HG03095 (cell line): Measurements from ENCODE around the gene ATP6AP1.
"Not testable (repeated sequence)": the region's sequence is repeated elsewhere in the genome, so short reads cannot be mapped to it uniquely, and the experiment has no call there.

ENCODE experiments used
- ATAC-seq: cut with Tn5 transposase; IDR thresholded peaks from one replicate; pipeline ENCODE4 v1.9.1; 2021; ENCODE audit warnings: moderate library complexity; ENCODE audit not compliant: unreplicated experiment

ATP6AP1 gene

DNA sequence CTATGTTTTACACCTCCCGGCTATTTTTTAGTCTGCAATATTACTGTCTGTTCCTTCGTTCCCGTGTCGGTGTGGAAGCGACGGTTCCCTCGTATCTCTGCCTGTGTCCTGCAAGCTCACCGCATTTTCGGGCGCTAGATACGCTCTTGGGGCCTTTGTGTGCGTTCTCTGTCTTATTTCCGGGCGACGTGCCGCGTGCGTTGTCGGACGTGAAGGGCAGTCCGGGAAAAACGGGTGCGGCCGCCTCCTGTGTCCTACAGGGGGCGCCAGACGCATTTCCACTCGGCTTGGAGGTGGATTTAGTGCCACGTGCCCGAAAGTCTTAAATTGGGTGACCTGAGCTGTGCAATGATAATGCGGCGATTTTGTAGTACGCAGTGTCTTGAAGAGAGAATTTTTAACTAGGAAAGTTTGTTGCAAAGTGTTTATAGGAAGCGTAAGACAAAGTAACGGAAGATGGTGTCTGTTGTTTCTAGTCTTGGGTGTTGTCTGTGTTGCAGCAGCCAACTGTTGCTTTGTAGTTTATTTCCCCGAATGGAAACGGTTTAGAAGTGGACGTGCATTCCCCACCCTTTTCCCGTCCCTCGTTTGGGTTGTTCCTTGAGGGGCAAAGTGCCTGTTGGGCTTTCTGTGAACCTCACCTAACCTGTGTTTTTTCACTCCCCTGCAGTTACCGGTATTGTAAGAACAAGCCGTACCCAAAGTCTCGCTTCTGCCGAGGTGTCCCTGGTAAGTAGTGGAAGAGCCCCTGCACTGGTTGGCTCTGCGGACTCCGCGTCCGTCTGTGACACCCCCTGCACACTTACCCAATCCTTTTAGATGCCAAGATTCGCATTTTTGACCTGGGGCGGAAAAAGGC is 29.6 kb upstream of the ATP6AP1 start:
- no peak for ATAC-seq

DNA sequence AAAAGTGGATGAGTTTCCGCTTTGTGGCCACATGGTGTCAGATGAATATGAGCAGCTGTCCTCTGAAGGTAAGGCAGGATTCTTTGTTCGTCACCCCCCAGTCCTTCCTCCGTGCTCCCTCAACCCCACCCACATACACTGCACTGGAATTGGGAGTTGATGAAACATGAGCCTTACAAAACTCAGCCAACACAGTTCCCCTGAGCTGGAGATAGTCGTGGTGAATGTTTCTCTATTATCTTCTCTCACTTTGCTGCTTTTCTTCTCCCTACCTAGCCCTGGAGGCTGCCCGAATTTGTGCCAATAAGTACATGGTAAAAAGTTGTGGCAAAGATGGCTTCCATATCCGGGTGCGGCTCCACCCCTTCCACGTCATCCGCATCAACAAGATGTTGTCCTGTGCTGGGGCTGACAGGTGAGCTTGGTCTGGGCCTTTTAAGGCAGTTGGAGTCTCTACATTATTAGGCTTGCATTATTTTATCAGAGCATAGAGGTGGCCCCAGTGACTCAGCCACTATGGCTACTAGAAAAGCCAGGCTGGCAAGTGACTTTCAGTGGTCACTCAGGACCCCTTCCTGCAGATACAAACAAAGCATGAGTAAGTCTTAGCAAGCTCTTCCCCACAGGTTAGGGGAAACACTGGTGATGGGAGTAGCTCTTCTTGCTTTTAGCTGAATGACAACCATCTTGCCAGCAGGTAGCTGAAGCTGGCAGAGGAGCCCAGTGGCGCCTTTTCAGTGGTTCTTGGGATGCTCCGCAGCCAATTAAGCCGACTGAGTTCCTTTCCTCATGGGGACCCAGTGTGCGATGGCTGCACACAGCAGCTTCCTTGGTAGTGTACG is 28.7 kb upstream of the ATP6AP1 start:
- ATAC-seq, result no peak

DNA sequence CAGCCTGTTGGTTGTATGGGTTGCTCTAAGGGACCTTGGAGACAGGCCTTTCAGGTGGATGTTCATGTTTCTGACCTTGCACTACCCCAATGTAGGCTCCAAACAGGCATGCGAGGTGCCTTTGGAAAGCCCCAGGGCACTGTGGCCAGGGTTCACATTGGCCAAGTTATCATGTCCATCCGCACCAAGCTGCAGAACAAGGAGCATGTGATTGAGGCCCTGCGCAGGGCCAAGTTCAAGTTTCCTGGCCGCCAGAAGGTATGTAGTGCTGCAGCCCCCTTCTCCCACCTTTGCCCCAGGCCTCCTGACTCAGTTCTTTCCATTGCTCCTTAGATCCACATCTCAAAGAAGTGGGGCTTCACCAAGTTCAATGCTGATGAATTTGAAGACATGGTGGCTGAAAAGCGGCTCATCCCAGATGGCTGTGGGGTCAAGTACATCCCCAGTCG is 28.1 kb upstream of the ATP6AP1 start:
- ATAC-seq, result not testable (repeated sequence)

DNA sequence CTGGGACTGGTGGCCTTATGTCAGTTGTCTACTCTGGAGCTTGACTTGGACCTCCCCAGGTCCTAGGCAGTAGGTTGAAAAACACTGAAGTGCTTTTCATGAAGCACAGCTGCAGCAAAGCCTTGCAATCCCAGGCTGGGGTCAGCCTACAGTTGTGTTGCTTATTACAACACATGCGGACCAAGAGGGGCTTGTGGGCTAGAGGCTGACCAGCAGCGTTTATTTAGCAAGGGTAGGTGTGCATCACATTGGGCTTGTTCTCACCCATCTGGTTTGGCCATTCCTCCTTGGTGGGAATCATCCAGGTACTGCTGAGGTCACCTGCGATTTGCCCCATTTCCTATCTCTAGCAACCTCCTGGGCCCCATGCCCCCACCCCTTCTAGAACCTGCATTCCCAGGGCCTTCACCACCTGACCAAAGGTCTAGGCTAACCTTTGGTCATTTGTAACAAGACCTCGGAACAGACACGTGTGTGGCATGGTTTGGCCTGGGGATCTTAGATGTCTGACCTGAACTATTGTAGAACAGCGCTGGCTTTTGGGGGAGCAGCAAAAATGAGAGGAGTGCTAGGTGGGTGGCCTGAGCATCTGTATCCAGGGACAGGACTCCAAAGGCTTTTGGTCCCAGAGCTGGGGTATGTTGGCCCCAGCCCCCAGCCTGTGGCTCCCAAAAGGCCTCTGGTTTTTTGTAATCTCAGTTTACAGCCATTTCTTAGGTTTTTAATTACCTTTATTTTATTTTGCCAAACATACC is 27.3 kb upstream of the ATP6AP1 start:
- ATAC-seq, result no peak

DNA sequence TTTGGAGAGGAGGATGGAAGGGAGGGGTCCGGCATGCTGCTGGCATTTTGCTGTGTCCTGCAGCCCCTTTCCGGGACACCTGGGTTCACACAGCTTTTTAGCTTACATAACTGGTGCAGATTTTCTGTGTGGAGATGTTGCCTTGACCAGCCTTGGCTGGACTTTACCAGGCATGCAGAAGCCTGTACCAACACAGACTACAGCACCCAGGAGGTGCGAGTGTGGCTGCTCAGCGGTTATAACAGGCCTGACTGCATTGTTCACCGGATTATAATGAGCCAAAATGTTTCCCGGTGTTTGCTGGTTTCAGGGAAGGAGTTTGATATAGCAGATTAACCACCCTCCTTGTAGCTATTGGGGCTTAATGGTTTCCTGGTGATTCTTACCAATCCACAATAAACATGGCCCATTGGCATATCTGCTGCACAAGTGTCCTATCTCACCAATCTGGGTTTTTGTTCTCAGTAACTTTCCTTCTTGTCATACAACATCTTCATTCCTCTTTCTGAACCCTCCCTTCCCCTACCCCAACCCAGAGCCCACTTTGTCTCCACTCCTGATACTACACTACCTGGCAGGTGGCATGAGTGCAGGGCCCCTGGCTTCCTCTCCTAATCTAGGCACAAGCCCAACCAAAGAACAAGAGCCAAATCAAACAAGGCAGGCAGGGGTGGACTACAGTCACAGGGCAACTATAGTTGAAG is 26.4 kb upstream of the ATP6AP1 start:
- ATAC-seq, result no peak

DNA sequence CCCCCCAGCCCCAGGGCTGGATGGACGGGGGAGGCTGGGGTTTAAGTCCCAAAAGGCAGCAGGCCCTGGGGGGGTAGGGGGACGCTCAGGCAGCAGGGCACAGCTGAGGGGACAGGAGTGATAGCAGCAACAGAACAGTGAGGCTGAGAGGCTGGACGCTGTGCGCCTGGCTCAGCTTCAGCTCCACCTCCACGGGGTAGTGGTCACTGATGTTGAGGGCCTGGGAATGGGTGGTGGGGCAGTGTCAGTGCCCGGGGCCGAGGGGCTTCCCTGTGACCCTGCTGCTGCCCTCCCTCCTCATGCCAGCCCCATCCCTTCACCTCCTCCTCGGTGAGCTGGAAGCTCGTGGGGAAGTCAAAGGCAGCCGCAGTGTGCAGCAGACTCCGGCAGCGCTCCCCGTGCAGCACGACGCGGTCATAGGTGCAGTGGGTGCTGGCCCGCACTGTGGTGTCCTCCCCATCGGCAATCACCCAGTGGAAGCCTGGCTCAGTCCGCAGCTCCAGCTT is 25.8 kb upstream of the ATP6AP1 start:
- ATAC-seq, result no peak

DNA sequence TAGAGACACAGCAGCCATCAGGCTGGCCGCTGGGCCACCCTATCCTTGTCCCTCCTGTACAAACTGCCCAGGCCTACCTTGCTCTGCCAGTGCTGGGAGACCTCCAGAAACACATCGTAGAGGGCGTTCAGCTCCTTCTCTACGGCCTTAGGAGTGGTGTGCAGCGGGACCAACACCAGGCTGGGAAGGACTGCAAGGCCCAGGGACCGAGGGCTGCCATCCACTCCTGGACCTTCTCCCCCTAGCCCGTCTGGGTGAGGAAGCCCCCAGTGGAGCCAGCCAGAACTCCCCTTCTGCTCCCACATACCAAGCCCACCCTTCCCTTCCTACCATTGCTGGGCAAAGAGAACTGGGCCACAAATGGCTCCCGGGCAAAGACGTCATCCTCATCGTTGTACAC is 25.3 kb upstream of the ATP6AP1 start:
- no peak for ATAC-seq

DNA sequence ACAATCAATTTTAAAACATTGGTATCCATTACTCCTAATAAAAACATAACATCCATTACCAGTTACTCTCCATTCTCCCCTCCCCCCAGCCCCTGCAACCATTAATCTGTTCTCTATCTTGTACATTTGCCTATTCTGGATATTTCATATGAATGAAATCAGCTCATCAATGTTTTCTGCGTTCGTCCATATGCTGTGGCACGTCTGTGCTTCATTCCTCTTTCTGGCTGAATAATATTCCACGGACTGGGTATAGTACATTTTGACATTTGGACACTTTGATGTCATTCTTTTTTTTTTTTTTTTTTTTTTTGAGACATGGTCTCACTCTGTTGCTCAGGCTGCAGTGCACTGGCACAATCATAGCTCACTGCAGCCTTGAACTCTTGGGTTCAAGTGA is 24.6 kb upstream of the ATP6AP1 start:
- no peak for ATAC-seq

DNA sequence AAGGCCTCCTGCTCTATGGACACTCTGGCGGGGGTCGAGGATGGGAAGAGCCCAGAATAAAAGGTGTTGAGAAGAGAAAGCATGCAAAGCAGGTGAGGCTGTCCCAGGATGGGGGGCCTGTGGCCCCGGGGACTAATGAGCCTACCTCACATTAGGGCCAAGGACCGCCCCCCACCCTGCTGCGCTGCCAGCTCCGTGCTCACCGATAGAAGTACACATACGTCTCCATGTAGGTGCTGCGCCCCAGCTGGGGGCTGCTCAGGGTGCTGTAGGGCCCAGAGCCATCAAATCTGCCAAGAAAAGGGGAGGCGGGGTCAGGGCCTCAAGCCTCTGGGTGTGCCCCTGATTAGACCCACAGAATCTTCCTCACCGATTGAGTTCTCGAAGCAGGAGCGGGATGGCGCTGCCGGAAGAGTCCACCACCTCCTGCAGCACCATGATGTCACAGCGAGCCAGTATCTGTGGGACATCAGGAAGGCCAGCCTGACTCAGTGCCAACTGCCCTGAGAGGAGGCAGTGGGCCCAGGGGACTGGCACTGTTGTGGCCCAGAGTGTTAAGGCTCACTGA is 23.8 kb upstream of the ATP6AP1 start:
- no peak for ATAC-seq

DNA sequence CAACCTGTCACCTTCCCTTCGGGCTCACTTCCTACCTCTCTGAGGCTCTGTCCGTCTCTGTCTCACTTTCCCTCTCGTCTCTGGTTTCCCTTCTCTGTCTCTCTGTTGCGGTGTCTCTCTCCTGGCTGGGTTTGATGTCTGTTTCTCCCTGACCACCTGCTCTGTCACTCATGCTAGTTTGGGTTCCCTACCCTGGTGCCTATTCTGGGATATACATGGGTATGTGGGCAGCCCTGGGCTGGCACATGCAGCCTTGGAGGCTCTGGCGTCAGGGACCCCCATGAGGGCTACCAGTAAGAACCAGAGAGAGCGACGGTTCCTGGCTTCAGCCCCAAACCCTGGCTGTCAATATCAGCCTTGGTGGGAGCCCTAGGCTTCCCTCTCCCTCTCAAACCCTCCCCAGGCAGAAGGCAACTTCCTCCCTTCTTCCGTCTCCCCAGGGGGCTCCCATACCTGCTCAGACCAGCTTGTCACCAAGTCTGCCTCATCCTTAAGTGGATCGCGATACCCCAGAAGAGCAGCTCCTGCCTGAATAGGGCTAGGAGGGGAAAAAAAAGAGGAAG is 19.7 kb upstream of the ATP6AP1 start:
- ATAC-seq, result peak; percentile 4

DNA sequence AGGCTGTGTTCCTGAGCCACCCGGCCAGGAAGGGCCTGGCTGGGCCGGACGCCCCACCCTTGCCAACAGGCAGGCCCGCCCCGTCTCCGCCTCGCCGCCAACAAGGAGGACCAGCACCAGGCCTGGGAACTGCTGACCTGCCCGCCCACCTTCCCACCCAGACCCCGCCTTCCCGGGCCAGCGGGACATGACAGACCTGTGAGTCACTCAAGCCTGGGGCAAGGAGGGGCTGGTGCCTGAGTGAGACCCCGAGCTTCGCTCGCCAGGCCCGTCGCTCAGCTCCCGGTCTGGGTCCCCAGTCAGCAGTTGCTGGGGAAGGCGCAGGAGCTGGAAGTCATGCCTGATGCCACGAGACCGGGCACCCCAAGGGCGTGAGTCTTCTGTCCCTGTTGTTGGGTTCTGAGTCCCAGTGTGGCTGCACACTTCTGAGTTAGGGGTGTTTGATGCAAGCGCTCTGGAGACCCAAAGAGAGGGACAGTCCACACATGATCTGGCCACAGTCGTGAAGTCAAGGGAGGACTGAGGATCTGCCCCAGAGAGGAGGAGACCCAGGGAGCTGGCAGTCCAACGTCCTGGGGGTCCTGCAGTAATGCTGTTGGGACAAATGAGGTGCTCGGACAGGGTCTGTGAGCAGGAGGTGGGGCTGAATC is 19.1 kb upstream of the ATP6AP1 start, which contains the start of gene DNASE1L1:
TSS of gene DNASE1L1 (minus strand) at position 33 of the 650 bp plus-strand sequence. CDS start 3,686 bp downstream, outside the sequence.
- peak; percentile 48 for ATAC-seq

DNA sequence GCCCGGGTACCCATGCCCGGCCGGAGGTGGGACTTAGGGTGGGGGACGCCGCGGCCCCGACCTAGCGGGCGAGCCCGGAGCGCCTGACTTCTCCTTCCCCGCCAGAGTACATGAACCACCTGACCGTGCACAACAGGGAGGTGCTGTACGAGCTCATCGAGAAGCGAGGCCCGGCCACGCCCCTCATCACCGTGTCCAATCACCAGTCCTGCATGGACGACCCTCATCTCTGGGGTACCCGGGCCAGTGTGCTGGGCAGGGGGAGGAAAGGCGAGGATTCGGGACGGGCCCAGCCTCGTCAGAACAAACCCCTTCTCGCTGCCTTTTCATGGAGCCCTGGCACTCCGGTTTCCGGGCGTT is 16.5 kb upstream of the ATP6AP1 start:
- ATAC-seq, result peak; percentile 55

DNA sequence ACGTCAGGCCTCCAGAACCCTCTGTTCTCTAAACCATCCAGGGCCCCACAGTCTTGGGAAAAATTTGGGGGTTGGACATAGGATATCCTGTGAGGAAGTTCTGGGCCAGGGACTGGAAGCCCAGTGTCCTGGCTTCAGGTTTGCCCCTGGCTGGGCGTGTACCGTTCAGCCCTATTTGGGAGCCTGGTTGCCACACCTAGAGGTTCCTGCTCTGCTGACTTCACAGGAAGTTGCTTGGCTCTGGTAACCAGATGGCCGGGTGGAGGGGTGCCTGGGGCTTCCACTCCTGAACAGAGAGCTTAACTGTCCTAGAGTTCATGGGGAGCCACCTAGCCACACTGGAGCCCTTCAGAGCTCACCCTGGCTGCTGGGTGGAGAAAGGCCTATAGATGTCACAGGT is 16.0 kb upstream of the ATP6AP1 start:
- no peak for ATAC-seq

DNA sequence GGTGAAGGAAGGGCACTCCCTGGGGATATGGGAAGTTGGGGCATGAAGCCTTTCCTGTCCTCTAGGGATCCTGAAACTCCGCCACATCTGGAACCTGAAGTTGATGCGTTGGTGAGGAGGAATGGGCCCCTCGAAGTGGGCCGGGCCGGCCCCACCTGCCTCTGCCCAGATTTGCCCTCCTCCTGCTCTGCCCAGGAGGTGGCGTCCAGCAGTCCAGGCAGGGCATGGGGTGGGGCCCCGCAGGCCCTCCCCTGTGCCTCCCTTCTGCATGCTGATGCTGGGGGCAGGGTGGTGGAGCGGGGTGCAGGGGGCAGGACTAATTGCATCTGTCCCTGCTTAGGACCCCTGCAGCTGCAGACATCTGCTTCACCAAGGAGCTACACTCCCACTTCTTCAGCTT is 15.3 kb upstream of the ATP6AP1 start:
- ATAC-seq, result no peak

DNA sequence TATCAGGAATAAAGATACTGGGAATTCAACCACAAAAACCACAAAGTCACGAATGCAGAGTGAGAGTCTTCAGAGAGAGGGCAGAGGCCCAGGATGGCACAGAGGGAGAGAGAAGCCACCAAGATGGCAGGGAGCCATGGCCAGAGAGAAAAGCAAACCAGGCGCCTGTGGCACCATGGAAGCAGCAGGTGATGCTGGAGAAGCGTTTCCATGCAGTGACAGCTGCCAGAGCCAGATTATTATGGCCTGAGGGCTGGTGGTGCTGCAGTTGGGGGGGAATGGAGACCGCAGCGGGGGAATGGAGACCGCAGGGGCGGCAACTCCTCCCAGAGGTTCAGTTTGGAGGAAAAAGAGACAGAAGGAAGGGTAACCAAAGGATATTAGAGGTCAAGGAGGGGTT is 11.3 kb upstream of the ATP6AP1 start:
- ATAC-seq, result no peak

DNA sequence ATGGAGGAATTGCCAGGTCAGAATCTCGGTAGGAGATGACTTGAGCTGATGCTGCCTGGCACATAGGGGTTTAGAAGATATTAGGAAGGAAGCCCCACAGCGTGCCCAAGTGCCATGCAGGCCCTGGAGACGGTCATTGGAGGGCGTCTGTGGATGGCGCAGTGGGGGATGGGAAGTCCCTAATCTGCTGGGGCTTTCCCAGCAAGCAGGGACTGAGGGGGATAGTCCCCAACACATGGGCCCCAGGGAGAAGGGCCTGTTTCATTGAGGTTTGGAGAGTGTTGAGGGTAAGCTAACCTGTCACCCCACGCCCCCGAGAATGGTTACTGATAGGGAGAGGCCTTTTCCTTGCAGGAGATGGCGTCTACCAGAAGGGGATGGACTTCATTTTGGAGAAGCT is 9.3 kb upstream of the ATP6AP1 start:
- ATAC-seq, result no peak

DNA sequence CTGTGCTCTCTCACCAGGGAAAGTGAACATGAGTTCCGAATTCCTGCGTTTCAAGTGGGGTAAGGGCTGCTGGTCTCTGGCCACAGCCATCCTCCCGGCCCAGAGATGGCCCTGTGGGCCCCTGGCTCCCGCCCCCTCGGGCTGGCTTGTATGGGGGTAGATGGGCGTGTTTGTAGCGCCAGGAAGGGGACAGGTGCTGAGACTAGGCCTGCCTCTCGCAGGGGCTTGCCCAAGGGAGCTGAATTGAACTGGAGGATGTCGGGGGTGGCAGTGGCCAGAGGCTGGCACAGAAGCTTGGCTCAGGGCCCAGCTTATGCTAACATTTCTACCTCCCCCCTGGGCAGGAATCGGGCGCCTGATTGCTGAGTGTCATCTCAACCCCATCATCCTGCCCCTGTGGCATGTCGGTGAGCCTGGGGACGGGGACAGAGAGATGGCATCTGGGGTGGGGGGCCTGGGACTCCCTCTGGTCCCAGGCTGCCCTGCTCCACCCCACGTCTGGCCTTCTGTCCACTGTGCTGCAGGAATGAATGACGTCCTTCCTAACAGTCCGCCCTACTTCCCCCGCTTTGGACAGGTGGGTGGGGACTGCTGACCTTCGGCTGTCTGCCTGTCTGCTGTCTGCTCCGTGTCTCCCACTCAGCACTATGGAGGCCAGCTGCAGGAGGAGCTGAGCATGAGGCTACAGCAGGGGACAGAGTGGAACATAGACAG is 8.6 kb upstream of the ATP6AP1 start:
- no peak for ATAC-seq

DNA sequence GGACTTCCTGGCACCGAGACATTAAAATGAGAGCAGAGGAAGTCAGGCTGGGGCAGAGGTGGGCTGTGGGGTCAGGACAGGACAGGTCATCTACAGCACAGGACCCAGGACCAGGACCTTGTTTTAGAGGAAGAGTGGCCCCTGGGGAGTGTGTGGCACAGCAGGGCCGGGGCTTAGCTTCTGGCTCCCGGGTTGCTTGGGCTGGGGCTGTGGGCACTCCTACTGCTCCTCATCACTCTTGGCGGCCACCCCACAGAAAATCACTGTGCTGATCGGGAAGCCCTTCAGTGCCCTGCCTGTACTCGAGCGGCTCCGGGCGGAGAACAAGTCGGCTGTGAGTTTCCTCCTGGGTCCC is 8.1 kb upstream of the ATP6AP1 start:
- ATAC-seq, result no peak
